Measurements from ENCODE around the gene DOP1A.

- TF ChIP-seq POLR2AphosphoS5 (IDR thresholded peaks at IDR 0.05; ENCODE audit: low read depth, low read length) (no peak), REST (IDR thresholded peaks at IDR 0.05; ENCODE audit: insufficient read depth in 1 of 2, low read depth in 2 of 2, low read length in 2 of 2) (no peak), TAF1 (IDR thresholded peaks at IDR 0.05; ENCODE audit: borderline replicate concordance, insufficient read depth, low read length) (no peak)
Measured at GRCh38 chr6:83068616-83069015, 1.1 kb downstream of the DOP1A start.
